AG10803 (cell line): ENCODE results near the gene ADPRH.

Experiments used
- DNase-seq: peaks from one replicate; pipeline ENCODE4 v3.0.0; 2010; ENCODE audit warnings: low read depth
- H3K4me3 ChIP-seq: 2 replicates; pipeline ENCODE4 v1.5.1; 2011; ENCODE audit warnings: mild to moderate bottlenecking, low read length, control low read depth
- TF ChIP-seq, protein P1 (sequence below): conservative IDR thresholded peaks from 2 replicates; pipeline ENCODE4 v1.5.1; 2011; ENCODE audit warnings: mild to moderate bottlenecking, low read length, control low read depth, inconsistent platforms

ADPRH gene

GRCh38 chr3:119597548-119598288, 18.4 kb downstream of the ADPRH start, which contains the start of gene PLA1A:
Gene PLA1A (plus strand): TSS chr3:119597885. CDS start chr3:119597914, 29 bp downstream.
- no peak within 1 kb of the TSS for H3K4me3 ChIP-seq
- TF ChIP-seq, protein P1, sequence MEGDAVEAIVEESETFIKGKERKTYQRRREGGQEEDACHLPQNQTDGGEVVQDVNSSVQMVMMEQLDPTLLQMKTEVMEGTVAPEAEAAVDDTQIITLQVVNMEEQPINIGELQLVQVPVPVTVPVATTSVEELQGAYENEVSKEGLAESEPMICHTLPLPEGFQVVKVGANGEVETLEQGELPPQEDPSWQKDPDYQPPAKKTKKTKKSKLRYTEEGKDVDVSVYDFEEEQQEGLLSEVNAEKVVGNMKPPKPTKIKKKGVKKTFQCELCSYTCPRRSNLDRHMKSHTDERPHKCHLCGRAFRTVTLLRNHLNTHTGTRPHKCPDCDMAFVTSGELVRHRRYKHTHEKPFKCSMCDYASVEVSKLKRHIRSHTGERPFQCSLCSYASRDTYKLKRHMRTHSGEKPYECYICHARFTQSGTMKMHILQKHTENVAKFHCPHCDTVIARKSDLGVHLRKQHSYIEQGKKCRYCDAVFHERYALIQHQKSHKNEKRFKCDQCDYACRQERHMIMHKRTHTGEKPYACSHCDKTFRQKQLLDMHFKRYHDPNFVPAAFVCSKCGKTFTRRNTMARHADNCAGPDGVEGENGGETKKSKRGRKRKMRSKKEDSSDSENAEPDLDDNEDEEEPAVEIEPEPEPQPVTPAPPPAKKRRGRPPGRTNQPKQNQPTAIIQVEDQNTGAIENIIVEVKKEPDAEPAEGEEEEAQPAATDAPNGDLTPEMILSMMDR = no peak
- DNase-seq = no peak

DNA sequence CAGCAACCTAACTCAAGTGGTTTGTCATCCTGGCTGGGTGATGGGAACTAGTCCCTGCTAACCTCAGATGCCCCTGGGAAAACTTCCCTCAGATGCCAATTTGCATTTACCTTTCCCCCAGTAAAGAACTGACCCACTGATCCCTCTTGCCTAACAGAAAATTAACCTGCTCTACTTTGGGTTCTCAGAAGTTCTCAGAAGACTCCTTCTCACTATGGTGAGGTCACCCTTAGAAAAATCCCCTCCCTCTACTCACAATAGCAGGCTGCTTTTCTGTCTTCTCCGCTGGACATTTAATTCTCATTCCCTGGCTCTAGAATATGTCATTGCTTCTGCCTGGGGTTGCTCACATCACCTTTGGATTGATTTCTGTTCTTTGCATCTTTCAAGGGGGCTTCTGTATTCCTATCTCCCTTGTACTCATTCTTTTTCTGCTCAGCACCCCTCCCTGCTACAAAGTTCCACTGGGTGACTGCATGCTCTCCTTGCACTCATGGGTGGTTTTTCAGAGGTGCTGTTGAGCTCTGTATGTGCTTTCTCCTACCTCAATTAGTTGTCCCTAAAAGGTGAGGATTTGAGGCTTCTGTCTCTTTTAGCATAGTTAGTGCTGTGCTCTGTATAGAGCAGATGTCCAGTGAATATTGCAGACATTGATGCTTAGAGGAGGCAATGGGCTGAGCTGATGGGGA, 19.3 kb downstream of the ADPRH start:
- TF ChIP-seq, protein P1 = no peak
- H3K4me3 ChIP-seq = no peak overlapping the region
- no peak for DNase-seq

DNA sequence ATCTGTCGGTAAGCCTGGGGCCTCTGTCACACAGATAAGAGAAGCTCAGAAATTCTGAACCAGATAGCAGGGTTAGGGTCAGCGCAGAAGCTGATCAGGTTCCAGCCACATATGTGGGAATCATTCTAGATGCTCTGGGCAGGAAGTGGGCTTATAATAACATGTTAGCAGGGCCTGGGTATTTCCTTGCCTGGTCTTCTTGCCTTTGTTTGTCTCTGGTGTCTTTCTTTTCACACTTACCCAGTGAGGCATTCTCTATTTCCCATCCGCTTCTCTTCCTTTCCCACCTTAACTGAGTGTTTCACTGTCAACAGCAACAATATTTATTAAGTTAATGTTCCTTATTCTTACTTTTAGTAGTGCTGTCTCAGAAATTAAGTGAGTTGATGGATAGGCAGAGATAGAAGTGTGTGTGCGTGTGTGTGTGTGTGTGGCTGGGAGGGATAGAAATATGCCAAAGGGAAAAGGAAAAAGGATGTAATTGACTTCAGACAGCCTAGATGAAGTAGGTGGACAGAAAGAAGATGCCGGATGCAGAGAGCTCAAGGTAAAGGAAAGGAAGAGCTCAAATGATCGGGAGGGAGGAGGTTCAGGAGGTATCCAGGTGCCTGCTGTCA, 20.4 kb downstream of the ADPRH start:
- no peak for DNase-seq
- no peak overlapping the region for H3K4me3 ChIP-seq
- TF ChIP-seq, protein P1 = no peak

DNA sequence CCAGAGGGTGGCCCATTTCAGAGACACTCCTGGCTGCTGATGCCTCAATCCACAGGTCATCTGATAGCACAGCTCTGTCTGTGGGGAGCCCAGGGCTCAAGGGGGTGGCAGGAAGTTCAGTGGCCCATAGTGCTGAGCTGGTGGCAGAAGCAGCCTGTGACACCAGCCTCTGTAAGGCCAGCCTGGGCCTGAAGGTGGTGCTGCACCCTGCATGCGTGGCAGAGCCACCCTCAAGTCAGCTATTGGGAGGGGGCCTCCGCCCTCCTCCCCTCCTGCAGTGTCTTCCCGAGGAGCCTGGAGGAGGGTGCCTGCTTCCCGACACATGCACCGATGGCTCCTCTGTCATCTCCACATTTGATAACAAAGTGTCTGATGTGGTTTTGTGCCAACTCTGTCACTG, 21.4 kb downstream of the ADPRH start:
- TF ChIP-seq, protein P1 = peak; percentile 34
- H3K4me3 ChIP-seq = no peak overlapping the region
- DNase-seq = no peak

- no peak for DNase-seq
- TF ChIP-seq, protein P1 = no peak
- H3K4me3 ChIP-seq = no peak overlapping the region
Observed at GRCh38 chr3:119601154-119601553, 21.9 kb downstream of the ADPRH start.

- no peak for DNase-seq
- H3K4me3 ChIP-seq = no peak overlapping the region
- TF ChIP-seq, protein P1 = no peak
Observed at GRCh38 chr3:119602676-119603075, 23.4 kb downstream of the ADPRH start.

- TF ChIP-seq, protein P1 = no peak
- no peak overlapping the region for H3K4me3 ChIP-seq
- DNase-seq = peak; percentile 34
Observed at GRCh38 chr3:119604878-119605277, 25.6 kb downstream of the ADPRH start.
